Esophagus muscularis mucosa (tissue), 4 donors: Measurements from ENCODE around the gene CBLN3. TPM values are rescaled to one million over a fixed set of nuclear protein-coding genes. Genes with fewer than 3 reads are reported as not detected.
"Not testable (repeated sequence)": the region's sequence is repeated elsewhere in the genome, so short reads cannot be mapped to it uniquely, and the experiment has no call there.

Source experiments
- DNase-seq: peaks from one replicate; pipeline ENCODE4 v3.0.0-alpha.2; 2017; ENCODE audit errors: extremely low spot score
- H3K27ac ChIP-seq, 4 donors: fragments of 200-600 bp; sonication (generic); replicated peaks in 1 of 4; 1 replicate in 3 of 4; 2 replicates in 1 of 4; pipeline ENCODE4 v1.5.1; 2016 to 2019; ENCODE audit warnings: mild to moderate bottlenecking in 1 of 4
- H3K27me3 ChIP-seq, 4 donors: fragments of 200-600 bp; sonication (generic); one replicate each; pipeline versions ENCODE4 v1.5.1 to v1.6.0; 2016 to 2019
- H3K36me3 ChIP-seq, 4 donors: fragments of 200-600 bp; sonication (generic); one replicate each; pipeline ENCODE4 v1.5.1; 2016 to 2019
- H3K4me1 ChIP-seq, 4 donors: fragments of 200-600 bp; sonication (generic); one replicate each; pipeline ENCODE4 v1.5.1; 2016 to 2019
- H3K4me3 ChIP-seq, 4 donors: fragments of 200-600 bp; sonication (generic); 1 replicate in 2 of 4; 2 replicates in 2 of 4; pipeline ENCODE4 v1.5.1; 2016 to 2019; ENCODE audit warnings: mild to moderate bottlenecking in 4 of 4, moderate library complexity in 1 of 4
- H3K9me3 ChIP-seq, 4 donors: fragments of 200-600 bp; sonication (generic); 1 replicate in 3 of 4; 2 replicates in 1 of 4; pipeline ENCODE4 v1.5.1; 2016 to 2019
- EP300 ChIP-seq: sonication (generic); formaldehyde crosslinking; IDR thresholded peaks from one replicate; pipeline ENCODE4 v1.6.1; 2017; ENCODE audit warnings: antibody characterized with exemption
- POLR2A ChIP-seq: fragments of 450-650 bp; IDR thresholded peaks from one replicate; pipeline ENCODE4 v1.6.1; 2017; ENCODE audit warnings: antibody characterized with exemption, moderate library complexity, mild to moderate bottlenecking, low read depth
- POLR2AphosphoS5 ChIP-seq, 2 donors: sonication (generic); formaldehyde crosslinking; IDR thresholded peaks; one replicate each; pipeline ENCODE4 v1.6.1; 2017; ENCODE audit warnings: antibody characterized with exemption in 2 of 2
- WGBS: methylation state at CpG from one replicate; pipeline ENCODE4 v1.1.5; 2018; 5-methylcytosine and 5-hydroxymethylcytosine counted together
- intact Hi-C: fragments of 100-400 bp; cut with DNase I; formaldehyde crosslinking; loops from one replicate; pipeline ENCODE4 v1.15.1; 2023
- total RNA-seq, 4 donors: library from RNA; depleted of rRNA; stranded (reverse); fragments of >200 nt; gene quantifications; one replicate each; pipeline versions ENCODE4 v1.1.0 to v1.2.1, GENCODE V29; 2016
- TF ChIP-seq, protein P1 (sequence below), 3 experiments: fragments of 200-600 bp in 2 of 3; fragments of 450-650 bp in 1 of 3; sonication (generic) in 2 of 3; IDR thresholded peaks; one replicate each; pipeline ENCODE4 v1.5.1; 2017 to 2019; ENCODE audit warnings: antibody characterized with exemption in 3 of 3, mild to moderate bottlenecking in 2 of 3, moderate library complexity in 1 of 3

CBLN3 gene
- total RNA-seq, 4 donors from 2014 or later = 1.2 to 2.2 (median 1.9) TPM

DNA sequence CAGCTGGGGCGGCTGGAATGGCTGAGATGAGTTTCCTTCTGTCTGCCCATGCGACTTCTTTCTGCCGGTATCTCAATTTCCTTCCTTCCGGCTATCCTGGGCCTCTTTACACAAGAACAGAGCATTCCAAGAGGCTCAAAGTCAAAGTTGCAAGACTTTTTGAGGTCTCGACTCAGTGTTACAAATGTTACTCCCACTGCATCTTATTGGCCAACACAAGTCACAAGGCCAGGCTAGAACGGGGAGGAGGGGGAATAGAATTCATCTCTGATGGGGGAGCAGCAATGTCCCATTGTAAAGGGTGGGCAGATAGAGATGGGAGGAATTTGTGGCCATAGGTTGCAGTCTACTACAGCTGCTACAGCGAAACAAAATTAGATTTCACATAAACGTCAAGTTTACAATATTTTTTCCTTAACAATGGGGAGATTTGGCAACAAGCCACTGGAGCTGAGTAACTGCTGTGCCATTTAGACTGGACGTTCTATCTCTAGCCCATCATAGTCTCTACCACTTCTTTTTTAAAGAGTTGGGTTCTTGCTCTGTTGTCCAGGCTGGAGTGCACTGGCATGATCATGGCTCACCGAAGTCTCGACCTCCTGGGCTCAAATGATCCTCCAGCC is 40.1 kb downstream of the CBLN3 start:
- DNase-seq = no peak
- no peak overlapping the region for H3K4me3 ChIP-seq
- H3K4me1 ChIP-seq = peaks cover 0 to 4% (median 0%) of the 10 kb centered on the region in 4 donors
- WGBS = 64% methylated on average over 11 of the region's 11 CpGs
- TF ChIP-seq, protein P1, sequence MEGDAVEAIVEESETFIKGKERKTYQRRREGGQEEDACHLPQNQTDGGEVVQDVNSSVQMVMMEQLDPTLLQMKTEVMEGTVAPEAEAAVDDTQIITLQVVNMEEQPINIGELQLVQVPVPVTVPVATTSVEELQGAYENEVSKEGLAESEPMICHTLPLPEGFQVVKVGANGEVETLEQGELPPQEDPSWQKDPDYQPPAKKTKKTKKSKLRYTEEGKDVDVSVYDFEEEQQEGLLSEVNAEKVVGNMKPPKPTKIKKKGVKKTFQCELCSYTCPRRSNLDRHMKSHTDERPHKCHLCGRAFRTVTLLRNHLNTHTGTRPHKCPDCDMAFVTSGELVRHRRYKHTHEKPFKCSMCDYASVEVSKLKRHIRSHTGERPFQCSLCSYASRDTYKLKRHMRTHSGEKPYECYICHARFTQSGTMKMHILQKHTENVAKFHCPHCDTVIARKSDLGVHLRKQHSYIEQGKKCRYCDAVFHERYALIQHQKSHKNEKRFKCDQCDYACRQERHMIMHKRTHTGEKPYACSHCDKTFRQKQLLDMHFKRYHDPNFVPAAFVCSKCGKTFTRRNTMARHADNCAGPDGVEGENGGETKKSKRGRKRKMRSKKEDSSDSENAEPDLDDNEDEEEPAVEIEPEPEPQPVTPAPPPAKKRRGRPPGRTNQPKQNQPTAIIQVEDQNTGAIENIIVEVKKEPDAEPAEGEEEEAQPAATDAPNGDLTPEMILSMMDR (IDR thresholded peaks at IDR 0.05) = no peak
- TF ChIP-seq POLR2AphosphoS5 (IDR thresholded peaks at IDR 0.05) = no peak
- no peak for TF ChIP-seq EP300
- TF ChIP-seq POLR2A = no peak
- no peak overlapping the region for H3K27ac ChIP-seq
- H3K36me3 ChIP-seq = no peaks in the 10 kb centered on the region
- peaks cover 0 to 4% (median 0%) of the 10 kb centered on the region in 4 donors for H3K27me3 ChIP-seq
- intact Hi-C loops = no loop called here
- H3K9me3 ChIP-seq = no peaks in the 10 kb centered on the region

DNA sequence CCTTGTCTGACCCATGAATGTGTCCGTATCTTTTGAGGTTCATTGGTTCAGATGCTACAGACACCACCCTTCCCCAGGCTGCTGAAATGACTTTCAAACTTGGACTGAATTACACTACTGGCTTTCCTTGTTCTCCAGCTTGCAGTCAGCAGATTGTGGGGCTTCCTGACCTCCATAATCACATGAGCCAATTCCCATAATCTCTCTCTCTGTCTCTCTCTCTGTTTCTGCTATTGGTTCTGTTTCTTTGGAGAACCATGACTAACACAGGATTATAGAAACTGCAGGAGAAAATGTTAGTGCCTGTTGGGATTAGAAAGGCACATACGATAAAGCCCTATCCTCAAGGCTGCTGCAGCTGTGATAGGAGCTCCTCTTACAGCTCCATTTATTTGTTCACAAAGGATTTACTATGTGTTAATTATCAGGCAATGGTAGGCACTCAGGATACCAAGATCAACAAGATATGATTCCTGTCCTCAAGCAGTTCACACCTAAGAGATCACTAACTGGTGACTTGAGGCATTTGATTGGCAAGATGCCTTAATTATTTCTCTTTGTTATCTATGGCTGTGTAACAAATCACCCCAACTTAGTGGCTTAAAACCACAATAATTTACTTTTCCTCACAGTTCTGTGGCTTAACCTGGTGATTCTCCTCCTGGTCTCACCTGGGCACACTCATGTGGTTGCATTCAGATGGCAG is 40.8 kb downstream of the CBLN3 start:
- H3K4me3 ChIP-seq = no peak overlapping the region
- H3K36me3 ChIP-seq = no peaks in the 10 kb centered on the region
- no peak overlapping the region for H3K27ac ChIP-seq
- H3K9me3 ChIP-seq = no peaks in the 10 kb centered on the region
- peaks cover 0 to 4% (median 0%) of the 10 kb centered on the region in 4 donors for H3K27me3 ChIP-seq
- no peak for DNase-seq
- no peak for TF ChIP-seq EP300
- TF ChIP-seq POLR2AphosphoS5 (IDR thresholded peaks at IDR 0.05) = no peak
- TF ChIP-seq, protein P1 (IDR thresholded peaks at IDR 0.05) = no peak
- no peak for TF ChIP-seq POLR2A
- peaks cover 0 to 4% (median 0%) of the 10 kb centered on the region in 4 donors for H3K4me1 ChIP-seq
- WGBS = 79% methylated on average over 2 of the region's 2 CpGs
- intact Hi-C loops = no loop called here

DNA sequence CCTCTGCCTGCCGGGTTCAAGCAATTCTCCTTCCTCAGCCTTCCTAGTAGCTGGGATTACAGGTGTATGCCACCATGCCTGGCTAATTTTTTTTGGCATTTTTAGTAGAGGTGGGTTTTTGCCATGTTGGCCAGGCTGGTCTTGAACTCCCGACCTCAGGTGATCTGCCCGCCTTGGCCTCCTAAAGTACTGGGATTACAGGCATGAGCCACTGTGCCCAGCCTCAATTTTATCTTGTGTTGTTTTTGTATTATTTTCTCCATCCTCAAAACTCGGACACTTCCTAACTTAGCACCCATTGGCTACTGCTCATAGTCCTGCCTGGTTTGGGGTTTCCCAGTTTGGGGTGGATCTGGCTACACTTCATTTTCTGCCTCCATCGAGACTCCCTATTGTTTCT is 41.9 kb downstream of the CBLN3 start:
- H3K4me3 ChIP-seq, H3K27ac ChIP-seq, H3K36me3 ChIP-seq, H3K27me3 ChIP-seq, DNase-seq, H3K4me1 ChIP-seq, H3K9me3 ChIP-seq, intact Hi-C loops: not testable (repeated sequence)
- WGBS = 94% methylated on average over 5 of the region's 5 CpGs

DNA sequence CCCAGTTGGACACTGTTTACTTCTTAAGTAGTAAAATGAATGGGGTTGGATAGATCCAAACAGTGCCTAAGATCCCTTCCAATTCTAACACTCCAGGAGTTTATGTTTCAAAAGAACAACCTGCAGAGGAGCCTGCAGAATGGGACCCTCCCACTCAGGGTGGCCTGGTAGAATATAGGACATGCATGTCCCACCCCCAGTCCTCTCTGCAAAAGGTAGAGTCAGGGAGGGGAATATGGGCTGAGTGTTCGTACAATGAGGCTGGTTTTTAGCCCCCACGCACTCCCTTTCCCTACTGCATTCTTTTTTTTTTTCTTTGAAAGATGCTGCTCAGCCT is 42.5 kb downstream of the CBLN3 start:
- intact Hi-C loops = no loop called here
- Histone ChIP-seq H3K27me3 (peaks cover 0 to 4% (median 0%) of the 10 kb centered on the region in 4 donors), H3K4me1 (peaks cover 0 to 4% (median 0%) of the 10 kb centered on the region in 4 donors), H3K9me3 (no peaks in the 10 kb centered on the region), H3K36me3 (no peaks in the 10 kb centered on the region), H3K27ac (no peak overlapping the region), H3K4me3 (no peak overlapping the region)
- no peak for DNase-seq
- WGBS = 78% methylated on average over 2 of the region's 2 CpGs
- TF ChIP-seq POLR2A = no peak
- TF ChIP-seq EP300 = no peak
- no peak for TF ChIP-seq POLR2AphosphoS5 (IDR thresholded peaks at IDR 0.05)
- TF ChIP-seq, protein P1 (IDR thresholded peaks at IDR 0.05) = no peak

DNA sequence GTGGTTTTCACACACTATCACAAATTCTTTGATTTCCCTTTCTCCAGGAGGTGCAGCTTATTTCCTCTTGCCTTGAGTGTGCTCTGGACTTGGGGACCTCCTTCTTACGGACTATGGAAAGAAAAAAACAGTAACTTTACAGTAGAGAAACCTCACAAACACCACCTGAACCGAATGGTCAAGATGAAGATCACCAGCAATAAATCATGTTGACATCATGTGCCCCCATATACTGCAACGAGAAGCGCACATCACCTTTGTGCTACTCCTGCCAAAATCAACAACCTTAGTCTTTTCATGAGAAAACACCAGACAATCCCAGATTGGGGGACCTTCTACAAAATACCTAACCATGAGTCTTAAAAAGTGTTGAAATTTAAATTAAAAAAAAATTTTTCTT is 43.9 kb downstream of the CBLN3 start:
- no peak overlapping the region for H3K27ac ChIP-seq
- intact Hi-C loops = no loop called here
- no peaks in the 10 kb centered on the region for H3K36me3 ChIP-seq
- TF ChIP-seq EP300 (no peak), POLR2AphosphoS5 (IDR thresholded peaks at IDR 0.05) (no peak), POLR2A (no peak)
- TF ChIP-seq, protein P1 (IDR thresholded peaks at IDR 0.05) = no peak
- no peaks in the 10 kb centered on the region for H3K9me3 ChIP-seq
- H3K4me3 ChIP-seq = no peak overlapping the region
- H3K4me1 ChIP-seq = peaks cover 0 to 4% (median 0%) of the 10 kb centered on the region in 4 donors
- WGBS = 79% methylated on average over 4 of the region's 4 CpGs
- DNase-seq = no peak
- no peaks in the 10 kb centered on the region for H3K27me3 ChIP-seq
